ENCODE results near the gene COG5.

GRCh38 chr7:107505362-107505761, 58.4 kb downstream of the COG5 start:
- no peak for TF ChIP-seq CTCF (IDR thresholded peaks at IDR 0.05)
- TF ChIP-seq POLR2A (IDR thresholded peaks at IDR 0.05) = no peak
